Endodermal cell (in vitro differentiated cells): ENCODE data around the gene LRCH1. TPM values are rescaled to one million over a fixed set of nuclear protein-coding genes. Genes with fewer than 3 reads are reported as not detected.

ENCODE experiments used
- DNase-seq: peaks from one replicate; pipeline ENCODE4 v3.0.0-alpha.2; 2017
- H3K27ac ChIP-seq: 2 replicates; pipeline ENCODE4 v1.5.1; 2013; ENCODE audit warnings: mild to moderate bottlenecking, low read depth, low read length, moderate library complexity
- H3K27me3 ChIP-seq: 2 replicates; pipeline ENCODE4 v1.6.1; 2013; ENCODE audit warnings: mild to moderate bottlenecking, low read length, moderate library complexity; ENCODE audit not compliant: insufficient read depth, control insufficient read depth, poor library complexity, severe bottlenecking
- H3K36me3 ChIP-seq: 2 replicates; pipeline ENCODE4 v1.7.0; 2013; ENCODE audit warnings: mild to moderate bottlenecking, low read length, moderate library complexity; ENCODE audit not compliant: control insufficient read depth, insufficient read depth
- H3K4me1 ChIP-seq: one replicate; pipeline ENCODE4 v1.7.0; 2013; ENCODE audit warnings: low read length; ENCODE audit not compliant: control insufficient read depth, insufficient read depth
- H3K4me3 ChIP-seq: 2 replicates; pipeline ENCODE4 v1.5.1; 2013; ENCODE audit warnings: mild to moderate bottlenecking, low read length, moderate library complexity
- H3K9ac ChIP-seq: 2 replicates; pipeline ENCODE4 v1.6.1; 2013; ENCODE audit warnings: mild to moderate bottlenecking, low read length, moderate library complexity; ENCODE audit not compliant: poor library complexity, severe bottlenecking; ENCODE audit errors: extremely low read depth
- H3K9me3 ChIP-seq: 2 replicates; pipeline ENCODE4 v1.6.1; 2013; ENCODE audit warnings: mild to moderate bottlenecking, low read length, moderate library complexity; ENCODE audit not compliant: control insufficient read depth
- H3K27ac Mint-ChIP-seq: 2 replicates; pipeline ENCODE4 v1.8.0; 2020; ENCODE audit warnings: mixed read lengths
- H3K27me3 Mint-ChIP-seq: 2 replicates; pipeline ENCODE4 v1.8.0; 2021; ENCODE audit warnings: mild to moderate bottlenecking, mixed read lengths; ENCODE audit not compliant: insufficient read depth
- H3K36me3 Mint-ChIP-seq: 2 replicates; pipeline ENCODE4 v1.8.0; 2020; ENCODE audit warnings: low read depth, mixed read lengths
- H3K4me1 Mint-ChIP-seq: 2 replicates; pipeline ENCODE4 v1.8.0; 2020; ENCODE audit warnings: mixed read lengths
- H3K4me3 Mint-ChIP-seq: 2 replicates; pipeline ENCODE4 v1.8.0; 2020; ENCODE audit warnings: mild to moderate bottlenecking, moderate library complexity, mixed read lengths
- H3K9me3 Mint-ChIP-seq: 2 replicates; pipeline ENCODE4 v1.8.0; 2020; ENCODE audit warnings: mild to moderate bottlenecking, mixed read lengths
- CTCF ChIP-seq: fragments of 200-600 bp; sonication (generic); conservative IDR thresholded peaks from 2 replicates; pipeline ENCODE4 v1.5.0; 2021; ENCODE audit warnings: antibody characterized with exemption, mild to moderate bottlenecking
- WGBS, 2 experiments: methylation state at CpG; one replicate each; pipeline versions ENCODE4 v1.1.5 to v1.1.7; 2013; ENCODE audit warnings: missing lambda C conversion rate in 2 of 2, mixed read lengths in 1 of 2; ENCODE audit not compliant: insufficient coverage in 1 of 2, insufficient read length in 1 of 2; 5-methylcytosine and 5-hydroxymethylcytosine counted together
- total RNA-seq, 2 donors: library from RNA; stranded (reverse); fragmentation: NEBNext Ultra II Directional in 1 of 2; extraction: Animal tissue kit (Norgen Biotek cat#: 25700) in 1 of 2; gene quantifications; 2 replicates in 1 of 2; 3 replicates in 1 of 2; pipeline ENCODE4 v1.2.1, GENCODE V29; 2021

The LRCH1 gene
- total RNA-seq, 2 donors from 2014 or later = 8.1 to 11.8 TPM

- Histone ChIP-seq H3K27ac (no peak overlapping the region), H3K4me1 (peaks cover 3% of the 10 kb centered on the region), H3K36me3 (no peaks in the 10 kb centered on the region), H3K4me3 (no peak overlapping the region), H3K9ac (no peak overlapping the region), H3K27me3 (no peaks in the 10 kb centered on the region), H3K9me3 (no peaks in the 10 kb centered on the region)
- DNase-seq = no peak
- no peak overlapping the region for H3K27ac Mint-ChIP-seq
- 96% methylated on average over 5 to 7 of the region's 7 CpGs for WGBS, 2 experiments
- H3K36me3 Mint-ChIP-seq = no peaks in the 10 kb centered on the region
- TF ChIP-seq CTCF = no peak
- no peaks in the 10 kb centered on the region for H3K9me3 Mint-ChIP-seq
- no peaks in the 10 kb centered on the region for H3K27me3 Mint-ChIP-seq
- H3K4me3 Mint-ChIP-seq = no peak overlapping the region
- peaks cover 4% of the 10 kb centered on the region for H3K4me1 Mint-ChIP-seq
These were observed 61.6 kb downstream of the LRCH1 start for GRCh38 chr13:46614582-46614981.

- H3K4me3 ChIP-seq = no peak overlapping the region
- Mint-ChIP-seq H3K4me3 (no peak overlapping the region), H3K4me1 (peaks cover 5% of the 10 kb centered on the region), H3K36me3 (no peaks in the 10 kb centered on the region), H3K27me3 (no peaks in the 10 kb centered on the region), H3K27ac (no peak overlapping the region), H3K9me3 (no peaks in the 10 kb centered on the region)
- no peak for TF ChIP-seq CTCF
- no peak overlapping the region for H3K27ac ChIP-seq
- WGBS, 2 experiments = 90 to 94% methylated on average over 4 to 8 of the region's 8 CpGs
- peaks cover 5% of the 10 kb centered on the region for H3K4me1 ChIP-seq
- H3K36me3 ChIP-seq = no peaks in the 10 kb centered on the region
- no peaks in the 10 kb centered on the region for H3K9me3 ChIP-seq
- DNase-seq = no peak
- no peak overlapping the region for H3K9ac ChIP-seq
- no peaks in the 10 kb centered on the region for H3K27me3 ChIP-seq
These were observed 63.0 kb downstream of the LRCH1 start for GRCh38 chr13:46615888-46616531.

DNA sequence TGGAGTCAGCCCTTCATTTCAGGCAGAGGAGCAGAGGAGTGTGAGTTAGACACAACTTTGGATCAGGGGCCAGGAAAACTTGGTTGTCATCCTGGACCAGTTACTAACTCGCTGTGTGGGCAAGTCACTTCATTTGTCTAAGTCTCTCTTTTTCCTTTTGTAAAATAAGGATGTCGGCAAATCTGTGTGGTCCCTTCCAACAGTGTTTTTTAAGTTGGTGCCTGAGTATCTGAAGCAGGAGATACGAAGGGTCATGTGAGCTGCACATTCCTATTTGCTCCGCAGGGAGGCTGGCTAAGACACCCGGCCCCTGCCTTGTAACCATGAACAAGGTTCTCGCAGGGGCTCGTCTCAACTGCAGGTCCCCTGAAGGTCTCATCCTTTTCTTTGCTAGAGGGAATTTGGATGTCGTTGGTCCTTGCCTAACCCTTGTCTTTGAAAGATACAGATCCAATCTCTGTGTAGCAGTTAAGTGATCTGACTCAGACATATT lies 64.3 kb downstream of the LRCH1 start:
- Histone ChIP-seq H3K27me3 (no peaks in the 10 kb centered on the region), H3K9ac (no peak overlapping the region), H3K4me1 (peaks cover 7% of the 10 kb centered on the region), H3K4me3 (no peak overlapping the region), H3K9me3 (no peaks in the 10 kb centered on the region), H3K27ac (no peak overlapping the region), H3K36me3 (no peaks in the 10 kb centered on the region)
- 82 to 86% methylated on average over 7 to 8 of the region's 8 CpGs for WGBS, 2 experiments
- no peak for DNase-seq
- no peaks in the 10 kb centered on the region for H3K36me3 Mint-ChIP-seq
- no peak overlapping the region for H3K4me3 Mint-ChIP-seq
- no peak for TF ChIP-seq CTCF
- peaks cover 11% of the 10 kb centered on the region for H3K4me1 Mint-ChIP-seq
- no peaks in the 10 kb centered on the region for H3K9me3 Mint-ChIP-seq
- H3K27ac Mint-ChIP-seq = no peak overlapping the region
- H3K27me3 Mint-ChIP-seq = no peaks in the 10 kb centered on the region
